ENCODE data around the gene PPME1.
"Not testable (repeated sequence)": the region's sequence is repeated elsewhere in the genome, so short reads cannot be mapped to it uniquely, and the experiment has no call there.

Gene PPME1

GRCh38 chr11:74170694-74171629 lies at the start of gene PPME1, which contains the start of gene C2CD3:
Gene PPME1, plus strand, starts transcription at chr11:74171289. Its CDS starts 133 bp downstream, at chr11:74171422.
Gene C2CD3, minus strand, starts transcription at chr11:74171002. Its CDS starts 210 bp downstream, at chr11:74170792.
- peak; percentile 100 for DNase-seq (ENCODE audit: low read depth, low spot score)

GRCh38 chr11:74121804-74122203 lies 49.3 kb upstream of the PPME1 start:
- DNase-seq (ENCODE audit: low read depth, low spot score): no peak

GRCh38 chr11:74123008-74123448 lies 48.1 kb upstream of the PPME1 start:
- DNase-seq (ENCODE audit: low read depth, low spot score): no peak

- not testable (repeated sequence) for DNase-seq (ENCODE audit: low read depth, low spot score)
Observed at GRCh38 chr11:74129121-74129520, 42.0 kb upstream of the PPME1 start.

GRCh38 chr11:74132833-74133232 lies 38.3 kb upstream of the PPME1 start:
- no peak for DNase-seq (ENCODE audit: low read depth, low spot score)

GRCh38 chr11:74133436-74133835 lies 37.7 kb upstream of the PPME1 start:
- DNase-seq (ENCODE audit: low read depth, low spot score): no peak

GRCh38 chr11:74134661-74135060 lies 36.4 kb upstream of the PPME1 start:
- DNase-seq (ENCODE audit: low read depth, low spot score): no peak

- DNase-seq (ENCODE audit: low read depth, low spot score): no peak
Observed at GRCh38 chr11:74135127-74135840, 35.8 kb upstream of the PPME1 start.

GRCh38 chr11:74138021-74138420 lies 33.1 kb upstream of the PPME1 start:
- no peak for DNase-seq (ENCODE audit: low read depth, low spot score)

- peak; percentile 42 for DNase-seq (ENCODE audit: low read depth, low spot score)
Observed at GRCh38 chr11:74138572-74138971, 32.5 kb upstream of the PPME1 start.

GRCh38 chr11:74139151-74139918 lies 31.8 kb upstream of the PPME1 start:
- DNase-seq (ENCODE audit: low read depth, low spot score): no peak

GRCh38 chr11:74139919-74140431 lies 31.1 kb upstream of the PPME1 start:
- not testable (repeated sequence) for DNase-seq (ENCODE audit: low read depth, low spot score)

GRCh38 chr11:74141241-74141695 lies 29.8 kb upstream of the PPME1 start:
- peak; percentile 53 for DNase-seq (ENCODE audit: low read depth, low spot score)

GRCh38 chr11:74141908-74142307 lies 29.2 kb upstream of the PPME1 start:
- no peak for DNase-seq (ENCODE audit: low read depth, low spot score)

- no peak for DNase-seq (ENCODE audit: low read depth, low spot score)
Observed at GRCh38 chr11:74142624-74143023, 28.5 kb upstream of the PPME1 start.

GRCh38 chr11:74144592-74144991 lies 26.5 kb upstream of the PPME1 start:
- no peak for DNase-seq (ENCODE audit: low read depth, low spot score)

GRCh38 chr11:74147199-74147929 lies 23.7 kb upstream of the PPME1 start:
- no peak for DNase-seq (ENCODE audit: low read depth, low spot score)

- no peak for DNase-seq (ENCODE audit: low read depth, low spot score)
Observed at GRCh38 chr11:74153224-74153623, 17.9 kb upstream of the PPME1 start.

- DNase-seq (ENCODE audit: low read depth, low spot score): no peak
Observed at GRCh38 chr11:74154620-74155281, 16.3 kb upstream of the PPME1 start.

GRCh38 chr11:74157169-74157568 lies 13.9 kb upstream of the PPME1 start:
- DNase-seq (ENCODE audit: low read depth, low spot score): no peak
